ENCODE measurements around the gene PRUNE1.
A peak's percentile ranks its signal among the peaks of the same experiment; 100 is the strongest.

The PRUNE1 gene

GRCh38 chr1:151001602-151002001, 6.6 kb upstream of the PRUNE1 start:
- Histone ChIP-seq H3K4me3 (ENCODE audit: low read length) (no peak overlapping the region), H3K27me3 (ENCODE audit: control insufficient read depth, insufficient read depth, low read length) (no peaks in the 10 kb centered on the region), H3K27ac (ENCODE audit: low read depth, low read length) (no peak overlapping the region), H3K4me1 (ENCODE audit: control insufficient read depth, insufficient read depth, low read length) (peaks cover 3% of the 10 kb centered on the region), H3K9ac (ENCODE audit: low read length) (no peak overlapping the region), H3K36me3 (ENCODE audit: control insufficient read depth, insufficient read depth, low read length) (peaks cover 21% of the 10 kb centered on the region)

- no peaks in the 10 kb centered on the region for H3K27me3 ChIP-seq (ENCODE audit: control insufficient read depth, insufficient read depth, low read length)
- no peak overlapping the region for H3K27ac ChIP-seq (ENCODE audit: low read depth, low read length)
- peaks cover 21% of the 10 kb centered on the region for H3K36me3 ChIP-seq (ENCODE audit: control insufficient read depth, insufficient read depth, low read length)
- H3K4me3 ChIP-seq (ENCODE audit: low read length): no peak overlapping the region
- no peak overlapping the region for H3K9ac ChIP-seq (ENCODE audit: low read length)
- H3K4me1 ChIP-seq (ENCODE audit: control insufficient read depth, insufficient read depth, low read length): peaks cover 6% of the 10 kb centered on the region
Measured at GRCh38 chr1:151002051-151002450, 6.2 kb upstream of the PRUNE1 start.

DNA sequence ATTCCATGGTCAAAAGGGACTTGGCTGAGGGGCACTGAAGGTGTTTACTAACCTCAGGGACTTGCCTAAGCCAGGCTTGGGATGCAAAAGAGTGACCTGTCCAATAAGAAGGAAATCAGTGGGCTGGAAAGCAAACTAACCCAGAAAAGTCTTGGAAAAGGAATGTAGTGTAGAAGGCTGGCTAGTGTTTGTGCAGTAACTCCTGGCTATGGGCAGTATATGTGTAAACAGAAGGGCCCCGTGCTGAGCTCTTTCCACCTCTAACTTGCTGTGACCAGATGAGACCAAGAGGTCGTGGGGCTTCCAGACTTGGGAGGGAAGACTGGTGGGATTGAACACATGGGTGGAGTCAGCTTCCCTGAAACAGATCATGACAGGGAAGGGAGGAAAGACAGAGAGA, 5.6 kb upstream of the PRUNE1 start:
- Histone ChIP-seq H3K27me3 (ENCODE audit: control insufficient read depth, insufficient read depth, low read length) (no peaks in the 10 kb centered on the region), H3K27ac (ENCODE audit: low read depth, low read length) (no peak overlapping the region), H3K36me3 (ENCODE audit: control insufficient read depth, insufficient read depth, low read length) (peaks cover 15% of the 10 kb centered on the region), H3K4me3 (ENCODE audit: low read length) (no peak overlapping the region), H3K4me1 (ENCODE audit: control insufficient read depth, insufficient read depth, low read length) (peaks cover 12% of the 10 kb centered on the region), H3K9ac (ENCODE audit: low read length) (no peak overlapping the region)

DNA sequence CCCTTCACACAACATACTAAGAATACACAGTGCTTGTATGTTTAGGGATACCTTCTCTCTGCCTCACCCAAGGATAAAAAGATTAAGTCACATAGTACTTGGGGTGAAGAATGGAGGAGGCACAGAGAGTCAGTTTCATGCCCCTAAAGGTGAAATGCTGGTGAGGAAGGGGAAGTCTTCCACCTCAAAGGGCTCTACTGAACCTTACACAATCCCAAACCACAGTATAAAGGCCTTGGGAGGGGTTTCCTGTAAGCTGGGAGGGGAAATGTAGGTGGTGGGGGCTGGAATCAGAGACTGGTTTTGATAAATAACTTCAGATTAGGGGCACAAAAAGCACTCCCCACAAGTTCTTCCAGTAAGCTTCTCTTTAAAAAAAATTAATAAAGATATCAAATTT, 5.1 kb upstream of the PRUNE1 start:
- no peak overlapping the region for H3K4me3 ChIP-seq (ENCODE audit: low read length)
- no peak overlapping the region for H3K27ac ChIP-seq (ENCODE audit: low read depth, low read length)
- H3K27me3 ChIP-seq (ENCODE audit: control insufficient read depth, insufficient read depth, low read length): no peaks in the 10 kb centered on the region
- H3K36me3 ChIP-seq (ENCODE audit: control insufficient read depth, insufficient read depth, low read length): peaks cover 13% of the 10 kb centered on the region
- H3K4me1 ChIP-seq (ENCODE audit: control insufficient read depth, insufficient read depth, low read length): peaks cover 16% of the 10 kb centered on the region
- H3K9ac ChIP-seq (ENCODE audit: low read length): no peak overlapping the region

DNA sequence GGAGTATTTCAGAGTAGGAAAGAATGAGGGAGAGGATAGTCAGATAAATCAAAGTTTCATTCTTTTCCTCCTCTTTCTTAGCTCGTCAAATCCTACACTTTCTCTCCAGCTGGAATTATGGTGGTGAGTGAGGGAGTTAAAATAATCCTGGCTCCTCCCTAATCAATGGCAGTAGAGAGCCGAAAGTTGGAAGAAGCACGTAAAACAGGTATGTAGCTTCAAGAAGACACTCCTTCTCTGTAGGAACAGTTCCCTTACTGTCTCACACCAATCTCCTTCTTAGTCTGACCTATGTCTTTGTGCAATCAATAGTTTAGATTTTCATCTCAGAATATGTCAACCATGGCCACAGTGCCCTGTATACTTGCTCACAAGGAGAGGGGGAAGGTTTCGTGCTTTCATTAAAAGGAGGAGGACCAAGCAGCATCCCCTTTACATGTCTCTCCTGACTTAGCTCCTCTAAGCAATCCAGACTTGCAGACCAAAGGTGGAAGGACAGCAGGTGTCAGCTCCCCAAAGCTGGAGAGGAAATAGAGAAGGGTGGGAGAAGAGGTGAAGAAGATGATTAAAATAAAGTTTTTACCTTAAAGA, 2.4 kb upstream of the PRUNE1 start:
- Histone ChIP-seq H3K36me3 (ENCODE audit: control insufficient read depth, insufficient read depth, low read length) (peaks cover 3% of the 10 kb centered on the region), H3K27me3 (ENCODE audit: control insufficient read depth, insufficient read depth, low read length) (no peaks in the 10 kb centered on the region), H3K27ac (ENCODE audit: low read depth, low read length) (peak overlapping the region; percentile 83), H3K9ac (ENCODE audit: low read length) (peak overlapping the region; percentile 28), H3K4me1 (ENCODE audit: control insufficient read depth, insufficient read depth, low read length) (peaks cover 16% of the 10 kb centered on the region), H3K4me3 (ENCODE audit: low read length) (peak overlapping the region; percentile 74)

- Histone ChIP-seq H3K27me3 (ENCODE audit: control insufficient read depth, insufficient read depth, low read length) (no peaks in the 10 kb centered on the region), H3K9ac (ENCODE audit: low read length) (peak within 1 kb of the TSS; percentile 52), H3K4me1 (ENCODE audit: control insufficient read depth, insufficient read depth, low read length) (peaks cover 16% of the 10 kb centered on the region), H3K4me3 (ENCODE audit: low read length) (peak within 1 kb of the TSS; percentile 74), H3K27ac (ENCODE audit: low read depth, low read length) (peak within 1 kb of the TSS; percentile 83), H3K36me3 (ENCODE audit: control insufficient read depth, insufficient read depth, low read length) (peaks cover 2% of the 10 kb centered on the region)
Measured at GRCh38 chr1:151006327-151007052, 1.8 kb upstream of the PRUNE1 start, which contains the start of gene MINDY1. MINDY1 (minus strand) TSS chr1:151006902; CDS start chr1:151002617, 4,285 bp downstream.

DNA sequence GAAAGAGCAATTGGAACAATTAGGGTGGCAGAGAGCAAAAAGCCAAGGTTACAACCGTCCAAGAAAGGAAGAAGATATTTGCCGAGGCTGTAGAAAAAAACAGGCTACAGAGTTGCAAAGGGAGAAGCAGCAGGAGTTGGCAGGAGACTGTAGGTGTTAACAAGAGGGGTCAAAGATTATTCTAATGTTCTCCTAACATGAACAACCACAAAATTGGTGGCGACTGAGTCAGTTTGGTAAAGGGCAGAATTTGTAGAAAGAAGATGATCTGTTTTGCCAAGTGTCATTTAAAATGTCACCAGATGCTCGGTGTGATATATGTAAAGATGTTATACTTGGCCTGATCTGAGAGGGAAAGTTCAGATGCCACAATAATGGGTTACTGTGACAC, 401 bp upstream of the PRUNE1 start:
- H3K27me3 ChIP-seq (ENCODE audit: control insufficient read depth, insufficient read depth, low read length): no peaks in the 10 kb centered on the region
- H3K4me3 ChIP-seq (ENCODE audit: low read length): peak overlapping the region; percentile 64
- H3K9ac ChIP-seq (ENCODE audit: low read length): peak overlapping the region; percentile 16
- H3K27ac ChIP-seq (ENCODE audit: low read depth, low read length): peak overlapping the region; percentile 83
- no peaks in the 10 kb centered on the region for H3K36me3 ChIP-seq (ENCODE audit: control insufficient read depth, insufficient read depth, low read length)
- peaks cover 16% of the 10 kb centered on the region for H3K4me1 ChIP-seq (ENCODE audit: control insufficient read depth, insufficient read depth, low read length)

- H3K4me3 ChIP-seq (ENCODE audit: low read length): peak overlapping the region; percentile 86
- H3K36me3 ChIP-seq (ENCODE audit: control insufficient read depth, insufficient read depth, low read length): no peaks in the 10 kb centered on the region
- peaks cover 14% of the 10 kb centered on the region for H3K4me1 ChIP-seq (ENCODE audit: control insufficient read depth, insufficient read depth, low read length)
- peak overlapping the region; percentile 83 for H3K27ac ChIP-seq (ENCODE audit: low read depth, low read length)
- no peak overlapping the region for H3K9ac ChIP-seq (ENCODE audit: low read length)
- no peaks in the 10 kb centered on the region for H3K27me3 ChIP-seq (ENCODE audit: control insufficient read depth, insufficient read depth, low read length)
Measured at GRCh38 chr1:151009206-151009587, 948 bp downstream of the PRUNE1 start.

GRCh38 chr1:151009674-151010345, 1.6 kb downstream of the PRUNE1 start:
- Histone ChIP-seq H3K9ac (ENCODE audit: low read length) (no peak overlapping the region), H3K27me3 (ENCODE audit: control insufficient read depth, insufficient read depth, low read length) (no peaks in the 10 kb centered on the region), H3K36me3 (ENCODE audit: control insufficient read depth, insufficient read depth, low read length) (no peaks in the 10 kb centered on the region), H3K4me1 (ENCODE audit: control insufficient read depth, insufficient read depth, low read length) (peaks cover 13% of the 10 kb centered on the region), H3K27ac (ENCODE audit: low read depth, low read length) (no peak overlapping the region), H3K4me3 (ENCODE audit: low read length) (no peak overlapping the region)

- H3K27ac ChIP-seq (ENCODE audit: low read depth, low read length): no peak overlapping the region
- peaks cover 13% of the 10 kb centered on the region for H3K4me1 ChIP-seq (ENCODE audit: control insufficient read depth, insufficient read depth, low read length)
- no peaks in the 10 kb centered on the region for H3K27me3 ChIP-seq (ENCODE audit: control insufficient read depth, insufficient read depth, low read length)
- no peaks in the 10 kb centered on the region for H3K36me3 ChIP-seq (ENCODE audit: control insufficient read depth, insufficient read depth, low read length)
- no peak overlapping the region for H3K4me3 ChIP-seq (ENCODE audit: low read length)
- H3K9ac ChIP-seq (ENCODE audit: low read length): no peak overlapping the region
Measured at GRCh38 chr1:151010346-151010726, 2.1 kb downstream of the PRUNE1 start.

GRCh38 chr1:151011154-151011850, 3.1 kb downstream of the PRUNE1 start:
- Histone ChIP-seq H3K36me3 (ENCODE audit: control insufficient read depth, insufficient read depth, low read length) (no peaks in the 10 kb centered on the region), H3K27ac (ENCODE audit: low read depth, low read length) (no peak overlapping the region), H3K4me3 (ENCODE audit: low read length) (no peak overlapping the region), H3K4me1 (ENCODE audit: control insufficient read depth, insufficient read depth, low read length) (peaks cover 13% of the 10 kb centered on the region), H3K27me3 (ENCODE audit: control insufficient read depth, insufficient read depth, low read length) (no peaks in the 10 kb centered on the region), H3K9ac (ENCODE audit: low read length) (no peak overlapping the region)

DNA sequence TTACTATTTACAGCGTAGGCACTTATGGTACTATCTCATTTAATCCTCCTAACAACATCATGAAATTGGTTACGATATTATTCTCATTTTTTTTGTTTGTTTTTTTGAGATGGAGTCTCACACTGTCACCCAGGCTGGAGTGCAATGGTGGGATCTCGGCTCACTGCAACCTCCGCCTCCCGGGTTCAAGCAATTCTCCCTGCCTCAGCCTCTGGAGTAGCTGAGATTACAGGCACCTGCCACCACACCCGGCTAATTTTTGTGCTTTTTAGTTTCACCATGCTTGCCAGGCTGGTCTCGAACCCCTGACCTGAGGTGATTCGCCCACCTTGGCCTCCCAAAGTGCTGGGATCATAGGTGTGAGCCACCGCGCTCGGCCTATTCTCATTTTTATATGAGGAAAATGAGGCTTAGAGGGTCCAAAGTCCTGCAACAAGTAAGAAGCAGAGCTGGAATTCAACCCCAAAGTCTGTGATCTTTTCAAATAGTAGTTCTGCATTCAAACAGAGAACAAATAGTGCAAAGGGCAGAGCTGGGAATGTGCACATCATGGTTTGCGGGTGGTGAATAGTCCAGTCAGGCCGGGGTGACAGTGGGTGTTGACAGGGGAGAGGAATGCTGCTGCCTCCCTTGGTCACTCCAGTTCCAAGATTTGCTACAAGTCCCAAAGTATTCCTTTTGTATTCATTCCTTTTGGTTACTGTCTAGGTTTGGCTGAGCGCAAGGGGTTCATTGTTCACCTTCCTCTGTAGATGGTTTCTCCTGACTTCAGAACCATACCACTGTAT, 4.6 kb downstream of the PRUNE1 start:
- peak overlapping the region; percentile 27 for H3K27ac ChIP-seq (ENCODE audit: low read depth, low read length)
- H3K9ac ChIP-seq (ENCODE audit: low read length): no peak overlapping the region
- peaks cover 2% of the 10 kb centered on the region for H3K4me1 ChIP-seq (ENCODE audit: control insufficient read depth, insufficient read depth, low read length)
- no peak overlapping the region for H3K4me3 ChIP-seq (ENCODE audit: low read length)
- H3K36me3 ChIP-seq (ENCODE audit: control insufficient read depth, insufficient read depth, low read length): no peaks in the 10 kb centered on the region
- H3K27me3 ChIP-seq (ENCODE audit: control insufficient read depth, insufficient read depth, low read length): no peaks in the 10 kb centered on the region

Measured in rectal smooth muscle tissue (tissue), 1 donor.